ENCODE measurements around the gene CD48.
"Not testable (repeated sequence)": the region's sequence is repeated elsewhere in the genome, so short reads cannot be mapped to it uniquely, and the experiment has no call there.

CD48 gene

DNA sequence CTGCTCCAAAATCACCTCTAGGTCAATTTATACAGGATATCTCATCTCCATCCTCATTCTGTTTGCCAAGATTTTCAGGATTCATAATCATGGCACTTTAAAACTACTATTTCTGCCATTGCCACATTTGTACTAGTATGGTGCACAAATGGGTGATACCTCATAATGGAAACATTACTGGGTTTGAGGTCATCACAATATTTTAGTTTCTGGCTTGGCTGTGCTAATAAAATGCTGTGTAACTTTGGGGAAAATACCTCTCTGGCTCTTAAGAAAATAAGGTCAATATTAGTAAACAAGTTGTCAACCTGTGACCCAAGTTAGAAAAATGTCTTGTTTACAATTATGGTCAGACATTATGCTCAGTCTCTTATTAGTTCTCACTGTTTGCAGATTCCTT lies 22.7 kb upstream of the CD48 start:
- TF ChIP-seq CTCF (conservative IDR thresholded peaks at IDR 0.05; ENCODE audit: control insufficient read depth, insufficient read depth, low read depth, low read length): no peak
- DNase-seq (ENCODE audit: low read depth): no peak
- H3K4me3 ChIP-seq (ENCODE audit: control insufficient read depth, low read depth, low read length): no peak overlapping the region

- no peak for DNase-seq (ENCODE audit: low read depth)
- no peak for TF ChIP-seq CTCF (conservative IDR thresholded peaks at IDR 0.05; ENCODE audit: control insufficient read depth, insufficient read depth, low read depth, low read length)
- no peak overlapping the region for H3K4me3 ChIP-seq (ENCODE audit: control insufficient read depth, low read depth, low read length)
Measured at GRCh38 chr1:160733898-160734297, 22.3 kb upstream of the CD48 start.

DNA sequence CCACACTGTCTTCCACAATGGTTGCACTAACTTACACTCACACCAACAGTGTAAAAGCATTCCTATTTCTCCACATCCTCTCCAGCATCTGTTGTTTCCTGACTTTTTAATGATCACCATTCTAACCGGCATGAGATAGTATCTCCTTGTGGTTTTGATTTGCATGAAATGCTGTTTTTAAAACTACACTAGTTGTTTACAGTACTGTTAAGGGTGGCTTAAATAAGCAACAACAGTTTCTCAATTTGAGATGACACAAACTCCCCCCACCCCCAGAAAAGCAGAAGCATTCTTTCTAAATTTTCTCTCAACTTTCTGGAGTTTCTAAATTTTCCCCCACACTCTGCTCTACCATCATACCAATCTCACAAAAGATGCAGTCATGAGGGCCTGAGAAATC lies 20.4 kb upstream of the CD48 start:
- no peak for TF ChIP-seq CTCF (conservative IDR thresholded peaks at IDR 0.05; ENCODE audit: control insufficient read depth, insufficient read depth, low read depth, low read length)
- H3K4me3 ChIP-seq (ENCODE audit: control insufficient read depth, low read depth, low read length): no peak overlapping the region
- no peak for DNase-seq (ENCODE audit: low read depth)

GRCh38 chr1:160731564-160731963 lies 19.9 kb upstream of the CD48 start:
- H3K4me3 ChIP-seq (ENCODE audit: control insufficient read depth, low read depth, low read length); DNase-seq (ENCODE audit: low read depth): not testable (repeated sequence)

DNA sequence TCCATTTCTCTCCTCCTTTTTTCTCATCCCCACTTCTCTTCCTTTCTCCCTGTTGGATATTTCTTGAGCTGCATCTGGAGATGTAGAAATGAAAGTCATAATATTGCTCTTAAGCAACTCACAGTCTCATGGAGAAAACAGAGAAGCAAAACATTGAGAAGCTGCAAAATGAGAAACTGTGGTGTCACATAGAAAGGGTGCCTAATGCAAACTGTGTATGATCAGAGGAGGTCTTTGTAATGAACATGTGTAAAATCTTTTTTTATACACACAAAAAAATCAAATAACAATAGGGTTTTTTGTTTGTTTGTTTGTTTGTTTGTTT lies 15.7 kb upstream of the CD48 start:
- TF ChIP-seq CTCF (conservative IDR thresholded peaks at IDR 0.05; ENCODE audit: control insufficient read depth, insufficient read depth, low read depth, low read length): no peak
- DNase-seq (ENCODE audit: low read depth): no peak
- H3K4me3 ChIP-seq (ENCODE audit: control insufficient read depth, low read depth, low read length): no peak overlapping the region

DNA sequence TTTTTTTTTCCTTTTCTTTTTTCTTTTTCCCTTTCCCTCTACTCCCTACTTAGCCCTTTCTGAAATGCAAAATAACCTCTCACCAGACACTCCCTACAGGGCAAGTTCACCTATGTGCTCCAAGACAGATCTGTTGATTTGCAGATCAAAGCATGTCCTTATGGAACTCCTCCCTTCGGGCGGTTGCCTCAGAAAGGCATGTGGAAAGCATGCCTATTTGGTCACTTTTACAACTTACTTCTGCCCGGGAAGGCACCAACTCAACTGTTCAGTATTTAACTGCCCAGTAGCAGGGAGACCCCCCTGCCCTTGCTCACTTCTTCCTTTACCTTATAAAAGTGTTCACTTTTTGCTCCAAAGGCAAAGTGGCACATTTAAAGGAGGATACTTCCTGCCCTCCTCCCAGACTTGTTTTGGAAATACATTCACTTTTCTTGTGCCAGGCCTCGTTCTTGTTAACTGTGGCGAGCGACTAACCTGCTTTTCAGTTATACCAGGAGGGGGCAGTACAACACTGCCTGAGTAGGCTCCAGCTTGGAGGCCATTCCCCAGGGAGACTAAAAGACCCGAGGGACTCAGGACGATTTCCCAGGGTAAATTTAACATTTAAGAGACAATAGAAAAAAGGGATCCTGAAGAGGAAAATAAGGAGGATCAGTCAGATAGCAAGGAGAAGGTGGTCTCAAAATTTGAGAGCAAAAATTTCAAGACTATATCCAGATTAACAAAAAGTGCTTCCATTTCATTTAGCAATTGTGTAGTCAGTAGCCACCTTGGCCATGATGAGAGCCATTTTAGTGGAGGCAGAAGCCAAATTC lies 15.1 kb upstream of the CD48 start:
- no peak overlapping the region for H3K4me3 ChIP-seq (ENCODE audit: control insufficient read depth, low read depth, low read length)
- DNase-seq (ENCODE audit: low read depth): peak; percentile 65
- peak; percentile 70 for TF ChIP-seq CTCF (conservative IDR thresholded peaks at IDR 0.05; ENCODE audit: control insufficient read depth, insufficient read depth, low read depth, low read length)

DNA sequence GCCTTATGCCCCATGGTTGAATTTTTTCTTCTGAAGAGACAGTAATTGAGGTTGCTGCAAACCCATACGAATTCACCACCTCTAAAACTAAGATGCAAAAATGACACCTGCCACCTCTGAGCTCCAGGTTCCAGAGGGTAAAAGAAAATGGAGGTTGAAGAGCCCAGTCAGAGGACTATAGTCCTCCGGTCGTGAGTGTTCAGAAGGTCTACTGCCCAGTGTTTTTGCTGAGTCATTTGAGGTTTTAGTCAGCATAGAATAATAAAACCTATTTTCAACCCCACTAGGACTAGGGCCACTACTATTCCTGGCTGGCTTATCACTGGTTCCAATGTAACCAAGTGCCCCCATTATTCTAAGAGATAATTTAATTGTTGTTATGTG lies 14.5 kb upstream of the CD48 start:
- DNase-seq (ENCODE audit: low read depth): peak; percentile 14
- no peak for TF ChIP-seq CTCF (conservative IDR thresholded peaks at IDR 0.05; ENCODE audit: control insufficient read depth, insufficient read depth, low read depth, low read length)
- no peak overlapping the region for H3K4me3 ChIP-seq (ENCODE audit: control insufficient read depth, low read depth, low read length)
